ENCODE results near the gene TUBE1.
A peak's percentile ranks its signal among the peaks of the same experiment; 100 is the strongest.

Gene TUBE1

DNA sequence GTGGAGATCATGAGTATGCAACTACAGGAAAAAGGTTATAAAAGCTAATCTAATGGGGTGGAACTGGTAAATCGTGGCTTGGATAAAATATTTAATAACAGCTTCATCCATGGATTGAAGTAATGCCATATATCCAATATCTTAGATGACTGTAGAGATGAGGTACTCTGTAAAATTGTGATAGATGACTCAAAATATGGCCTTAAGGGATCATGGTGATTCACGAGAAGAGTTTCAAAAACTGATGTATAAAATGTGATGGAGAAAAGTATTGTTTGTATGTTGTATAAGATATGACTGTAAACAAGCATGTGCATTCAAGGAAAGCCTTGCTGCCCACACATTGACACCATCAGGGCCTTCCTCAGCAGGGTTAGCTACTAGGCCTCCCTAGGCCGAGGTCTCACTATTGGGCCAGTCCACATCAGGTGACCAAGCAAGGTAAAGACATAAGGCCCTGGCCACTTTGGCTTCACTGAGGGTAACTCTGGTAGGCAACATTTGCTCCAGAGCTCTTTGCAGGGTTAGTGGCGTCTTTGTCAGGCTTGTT is 51.1 kb downstream of the TUBE1 start:
- DNase-seq: no peak

DNA sequence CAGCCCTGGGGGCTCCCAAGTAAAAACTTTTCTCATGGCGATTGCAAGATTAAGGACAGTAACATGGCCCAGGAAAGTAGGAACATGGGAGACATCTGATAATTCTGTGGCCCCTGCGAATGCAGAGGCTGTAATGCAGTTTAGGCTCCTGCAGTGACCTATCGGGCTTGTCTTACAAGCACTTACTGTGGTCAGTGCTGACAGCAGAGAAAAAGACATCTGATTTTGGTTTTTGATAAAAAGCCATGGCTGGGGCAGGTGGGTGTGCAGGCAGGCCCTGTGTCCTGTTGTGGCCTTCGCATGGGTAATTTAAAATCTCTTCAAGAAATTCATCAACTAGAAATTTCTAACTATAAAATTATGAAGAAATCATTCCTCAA is 52.7 kb downstream of the TUBE1 start:
- no peak for DNase-seq

DNA sequence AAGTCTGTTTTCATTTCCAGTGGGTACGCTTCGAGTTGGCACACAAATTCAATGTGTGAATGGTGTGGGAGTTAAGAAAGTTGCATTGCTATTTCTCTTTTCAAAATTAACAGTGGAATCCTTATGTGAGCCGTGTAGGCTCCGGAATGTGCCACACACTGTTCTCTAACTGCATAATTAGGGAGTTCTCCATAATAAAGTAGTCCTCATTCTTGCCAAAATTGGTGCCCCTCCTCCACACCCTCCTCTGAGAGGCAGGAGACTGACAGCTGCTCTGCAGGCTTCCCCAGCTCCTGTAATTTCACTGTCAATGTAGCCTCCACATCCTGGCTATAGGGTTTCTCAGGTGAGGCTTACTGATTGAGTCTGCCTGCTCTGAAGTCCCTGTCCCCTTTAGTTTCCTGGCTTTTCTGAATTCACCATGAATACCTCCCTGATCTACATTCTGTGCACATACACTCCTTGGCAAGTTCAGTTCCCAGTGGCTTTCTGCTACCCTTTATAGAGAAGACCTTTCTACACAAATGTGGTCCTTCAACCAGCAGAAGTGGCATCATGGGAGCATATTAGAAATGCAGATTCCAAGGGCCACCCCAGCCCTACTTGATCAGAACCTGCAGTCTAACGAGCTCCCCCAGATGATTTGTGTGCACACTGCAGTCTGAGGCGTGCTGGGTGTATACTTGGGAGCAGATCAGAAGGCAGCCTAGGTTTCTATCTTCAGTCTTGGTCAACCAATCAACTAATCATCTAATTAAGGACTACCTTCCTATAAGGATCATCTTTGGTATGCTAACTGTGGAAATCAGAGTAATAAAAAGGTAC is 53.3 kb downstream of the TUBE1 start:
- DNase-seq: no peak

DNA sequence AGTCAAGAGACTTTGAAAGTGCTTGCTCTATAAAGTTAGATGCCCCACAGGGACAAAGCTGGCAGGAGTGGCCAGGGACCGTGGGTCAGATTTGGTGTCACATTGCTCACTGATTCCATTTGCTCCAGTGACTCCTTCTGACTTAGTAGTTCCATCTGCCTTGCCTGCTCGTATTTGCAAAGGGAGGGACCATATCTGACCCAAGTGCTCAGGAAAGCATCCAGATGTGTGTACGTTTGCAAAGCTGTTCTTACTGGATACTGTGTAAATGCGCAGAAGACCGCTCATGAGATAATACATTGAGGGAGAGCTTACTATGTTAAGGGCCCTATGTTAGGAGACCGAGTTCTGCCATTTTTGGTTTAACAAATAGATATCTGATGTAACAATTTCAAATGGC is 54.6 kb downstream of the TUBE1 start:
- no peak for DNase-seq

DNA sequence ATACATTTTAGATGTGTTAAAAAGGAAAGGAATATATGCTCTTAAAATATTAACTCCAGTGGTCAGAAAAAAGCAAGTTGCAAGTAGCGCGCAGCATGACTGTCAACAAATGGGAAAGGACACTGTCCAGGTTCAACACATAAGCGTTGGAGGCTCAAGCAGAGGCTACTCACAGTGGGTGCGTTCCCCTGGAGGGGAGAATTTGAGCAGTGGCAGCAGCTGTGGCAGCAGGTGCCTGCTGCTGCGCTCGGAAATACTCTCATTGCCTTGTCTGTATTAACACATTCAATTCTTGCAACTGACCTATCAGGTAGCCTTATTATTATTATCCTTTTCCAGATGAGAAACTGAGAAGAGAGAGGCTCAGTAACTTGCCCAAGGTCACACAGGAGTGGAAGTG is 55.3 kb downstream of the TUBE1 start:
- DNase-seq: no peak

DNA sequence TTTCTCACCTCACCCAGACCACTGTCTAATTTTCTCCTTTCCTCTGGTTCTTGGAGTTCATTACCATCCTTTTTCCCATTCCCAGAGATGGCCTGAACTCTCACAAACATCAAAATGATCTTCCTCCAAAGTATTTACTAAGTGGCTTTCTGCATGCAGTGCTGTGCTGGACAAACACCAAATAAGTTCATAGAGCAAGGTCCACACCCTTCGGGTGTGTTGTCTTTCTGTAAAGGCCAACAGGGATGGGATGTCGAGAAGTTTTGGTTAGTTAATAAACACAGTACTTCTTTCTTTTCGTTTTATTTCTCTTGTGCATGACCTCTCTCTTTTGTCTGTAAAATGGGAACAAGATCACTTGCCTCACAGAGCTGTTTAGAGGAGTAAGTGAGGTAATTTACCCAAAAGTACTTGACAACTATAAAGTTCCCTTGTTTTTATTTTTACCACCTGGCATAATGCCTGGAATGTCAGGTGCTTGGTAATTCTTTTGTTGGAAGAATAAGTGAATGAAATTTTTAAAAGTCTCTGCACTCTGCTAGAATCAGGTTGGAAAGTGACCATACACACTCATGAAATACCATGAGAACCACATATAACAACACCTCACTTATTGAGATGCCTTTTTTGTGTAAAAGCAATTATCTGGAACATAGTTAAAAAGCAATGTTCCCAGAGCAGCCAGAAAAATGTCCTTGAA is 56.2 kb downstream of the TUBE1 start:
- no peak for DNase-seq

DNA sequence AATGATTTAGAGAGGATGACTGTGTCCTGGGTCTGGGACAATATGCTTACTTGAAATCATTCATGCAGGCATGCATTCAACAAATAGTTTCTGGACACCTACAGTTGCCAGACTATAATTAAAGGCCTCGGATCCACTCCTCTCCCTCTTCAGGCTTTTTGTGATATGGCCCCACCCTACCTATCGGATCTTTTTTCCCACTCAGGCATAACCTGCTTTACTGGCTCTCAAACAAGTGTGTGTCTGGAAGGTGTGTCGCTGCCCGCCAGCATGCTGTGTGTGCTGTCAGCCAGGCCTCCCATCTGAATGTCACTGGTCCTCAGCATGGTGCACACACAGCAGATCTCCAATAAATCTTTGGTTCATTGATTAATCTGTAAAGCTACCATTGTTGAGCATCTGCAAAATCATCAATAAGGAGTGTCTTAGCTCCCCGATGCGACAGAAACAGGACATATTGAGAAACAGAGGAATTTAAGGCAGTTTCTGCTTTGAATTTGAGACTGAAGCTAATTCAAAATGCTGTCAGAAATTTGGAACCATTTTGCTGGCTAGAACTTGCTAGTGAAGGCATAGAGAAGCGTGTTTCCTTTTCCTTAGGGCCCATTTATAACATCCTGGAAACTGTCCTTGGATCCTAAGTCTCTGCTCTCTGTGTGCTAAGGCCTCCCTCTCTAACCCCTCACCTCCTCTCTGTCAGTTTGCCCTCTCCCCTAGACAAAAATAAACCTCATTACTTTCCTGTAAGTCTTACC is 56.9 kb downstream of the TUBE1 start:
- no peak for DNase-seq

DNA sequence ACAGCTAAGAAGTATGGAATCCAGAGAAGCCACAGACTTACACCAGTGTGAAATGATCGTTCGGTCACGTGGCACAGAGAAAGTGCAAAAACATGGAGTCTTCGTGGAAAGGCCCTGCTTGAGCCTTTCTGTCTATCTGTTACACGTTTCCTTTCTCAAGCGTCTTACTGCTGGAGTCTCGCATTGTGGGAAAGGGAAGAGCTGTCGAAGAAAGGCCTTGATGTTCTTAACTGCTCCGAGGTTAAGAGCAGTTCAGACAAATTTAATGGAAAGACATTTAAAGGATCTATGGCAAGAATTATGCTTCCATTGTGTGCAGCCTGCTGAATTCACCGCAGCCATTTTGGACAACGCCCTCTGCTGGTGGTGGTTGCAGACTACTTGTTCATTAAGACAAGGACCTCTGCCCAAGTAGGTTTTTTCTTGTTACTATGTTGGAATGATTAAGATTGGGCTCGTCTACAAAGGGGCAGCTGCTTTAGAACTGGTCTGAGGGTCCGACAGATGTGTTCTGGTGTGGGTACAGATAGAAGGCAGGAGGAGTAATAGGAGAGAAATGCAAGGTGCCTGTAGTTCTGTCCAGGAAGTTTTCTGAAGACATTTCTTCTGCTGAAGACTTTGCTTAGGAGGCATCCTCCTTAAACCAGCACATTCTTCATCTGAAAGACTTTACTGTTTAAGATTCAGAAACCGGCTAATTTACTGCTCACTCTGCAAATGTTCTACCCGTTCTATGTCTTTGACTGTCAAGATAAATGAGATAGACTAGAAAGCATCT is 58.0 kb downstream of the TUBE1 start:
- peak; percentile 28 for DNase-seq

DNA sequence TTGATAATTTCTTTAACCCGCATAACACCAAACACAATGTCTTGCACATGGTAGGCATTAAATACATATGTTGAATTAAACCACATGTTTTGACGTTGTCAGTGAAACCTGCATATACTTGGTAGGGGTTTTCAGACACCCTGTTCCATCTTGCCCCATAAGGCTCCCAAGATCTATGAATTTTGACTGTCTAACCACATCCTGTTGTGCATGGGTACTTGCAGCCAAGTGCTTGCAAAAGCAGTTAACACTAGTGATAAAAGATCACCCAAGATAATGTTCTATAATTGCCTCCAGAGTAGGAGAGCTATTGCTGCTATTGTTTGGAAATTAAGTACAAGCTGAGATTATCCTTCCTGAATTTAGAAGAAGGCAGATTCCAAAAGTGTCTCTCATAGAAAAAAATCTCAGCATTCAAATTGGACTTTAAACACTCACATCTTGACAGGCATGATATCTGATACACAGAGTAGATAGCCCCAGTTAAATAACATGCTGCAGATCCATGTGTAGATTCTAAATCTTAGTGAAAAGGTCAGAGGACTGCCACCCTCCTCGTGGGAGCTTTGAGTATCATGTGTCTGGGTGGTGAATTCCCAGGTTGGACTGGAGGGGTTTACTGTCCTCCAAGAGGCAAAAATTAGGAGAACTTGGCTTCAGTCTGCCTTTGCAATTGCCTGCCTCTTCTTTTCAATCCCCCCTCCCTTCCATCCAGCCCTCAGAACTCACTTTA is 59.2 kb downstream of the TUBE1 start:
- DNase-seq: no peak

DNA sequence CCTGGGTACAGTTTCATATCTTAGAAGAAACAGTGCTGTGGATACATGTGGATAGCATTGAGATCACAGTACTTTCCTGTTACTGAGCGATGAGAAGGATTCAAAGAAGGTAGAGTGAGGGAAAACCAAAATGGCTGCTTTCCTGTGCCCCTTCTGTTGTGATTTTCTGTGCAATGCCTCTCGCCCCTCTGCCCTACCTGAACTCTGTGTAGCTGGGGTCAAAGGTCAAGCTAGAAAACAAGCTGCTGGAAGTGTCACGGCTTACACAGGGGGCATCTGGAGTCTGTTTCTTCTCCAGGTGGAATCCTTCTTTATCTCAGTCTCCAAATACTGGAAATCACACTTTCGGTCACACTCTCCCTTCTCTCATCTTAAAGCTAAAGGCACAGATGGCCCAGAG is 60.3 kb downstream of the TUBE1 start:
- no peak for DNase-seq

DNA sequence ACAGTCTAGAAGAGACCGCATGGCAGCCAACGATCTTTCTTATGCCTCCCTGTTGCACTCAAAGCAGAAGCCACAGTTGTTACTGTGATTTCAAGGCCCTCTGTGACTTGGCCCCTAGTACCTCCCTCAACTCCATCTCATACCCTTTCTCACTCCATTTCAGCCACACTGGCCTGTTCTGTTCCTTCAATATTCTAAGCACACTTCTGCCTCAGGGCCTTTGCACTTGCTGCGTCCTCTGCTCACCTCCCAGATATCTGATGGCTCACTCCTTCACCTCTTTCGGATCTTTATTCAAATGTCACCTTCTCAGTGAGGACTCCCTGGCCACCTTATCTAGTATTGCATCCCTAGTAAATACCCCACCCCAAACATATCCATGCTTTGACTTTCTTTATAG is 62.8 kb downstream of the TUBE1 start:
- no peak for DNase-seq

DNA sequence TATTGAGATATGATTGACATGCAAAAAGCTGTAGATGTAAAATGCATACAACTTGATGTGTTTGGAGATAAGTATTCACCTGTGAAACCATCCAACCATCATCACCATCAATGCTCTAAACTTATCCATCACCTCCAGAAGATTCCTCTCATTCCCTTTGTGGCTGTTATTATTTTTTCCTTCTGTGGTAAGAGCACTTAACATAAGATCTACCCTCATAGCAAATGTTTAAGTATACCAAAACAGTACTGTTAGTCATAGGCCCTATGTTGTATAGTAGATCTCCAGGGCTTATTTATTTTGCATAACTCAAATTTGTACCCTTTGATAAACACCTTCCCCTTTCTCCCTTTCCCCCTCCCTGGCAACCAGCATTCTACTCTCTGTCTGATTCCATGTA is 64.5 kb downstream of the TUBE1 start:
- DNase-seq: no peak

DNA sequence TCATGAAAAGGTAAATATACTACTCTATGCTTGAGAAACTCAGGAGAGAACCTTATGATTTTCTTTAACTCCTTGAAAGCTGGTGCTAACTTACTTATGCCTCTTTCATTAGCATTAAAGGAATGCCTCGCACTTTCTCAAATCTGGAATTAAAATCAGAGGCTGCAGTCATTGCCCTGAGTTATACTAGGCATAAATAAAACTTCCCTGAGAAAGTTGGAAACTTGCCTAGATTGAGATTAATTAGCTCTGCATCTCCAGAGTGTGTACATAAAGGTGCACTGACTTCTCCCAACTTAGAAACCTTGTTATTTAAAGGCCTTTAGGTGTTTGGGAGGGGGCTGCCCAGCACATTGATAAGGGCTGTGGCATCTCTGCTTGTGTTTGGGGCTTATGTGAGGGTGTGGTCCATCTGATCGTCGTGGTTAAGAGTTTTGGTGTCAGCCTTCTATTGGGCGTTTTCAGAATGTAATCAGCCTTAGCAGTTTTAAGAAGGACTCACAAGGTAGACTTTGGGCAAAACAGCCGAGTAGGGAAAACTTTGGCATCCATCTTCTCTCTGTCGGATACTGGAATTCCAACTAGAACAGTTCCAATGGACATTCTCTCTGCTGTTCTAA is 65.5 kb downstream of the TUBE1 start:
- DNase-seq: no peak
